AG09319 (cell line): ENCODE measurements around the gene CCDC170.
"Not testable (repeated sequence)": the region's sequence is repeated elsewhere in the genome, so short reads cannot be mapped to it uniquely, and the experiment has no call there.

ENCODE experiments used
- DNase-seq: peaks from one replicate; pipeline ENCODE4 v3.0.0-alpha.2; 2010; ENCODE audit warnings: low read depth; ENCODE audit errors: extremely low read depth
- TF ChIP-seq, protein P1 (sequence below): IDR thresholded peaks from 2 replicates; pipeline ENCODE4 v1.5.1; 2011; ENCODE audit warnings: low read depth, mild to moderate bottlenecking, inconsistent platforms, low read length, moderate library complexity

Gene CCDC170

DNA sequence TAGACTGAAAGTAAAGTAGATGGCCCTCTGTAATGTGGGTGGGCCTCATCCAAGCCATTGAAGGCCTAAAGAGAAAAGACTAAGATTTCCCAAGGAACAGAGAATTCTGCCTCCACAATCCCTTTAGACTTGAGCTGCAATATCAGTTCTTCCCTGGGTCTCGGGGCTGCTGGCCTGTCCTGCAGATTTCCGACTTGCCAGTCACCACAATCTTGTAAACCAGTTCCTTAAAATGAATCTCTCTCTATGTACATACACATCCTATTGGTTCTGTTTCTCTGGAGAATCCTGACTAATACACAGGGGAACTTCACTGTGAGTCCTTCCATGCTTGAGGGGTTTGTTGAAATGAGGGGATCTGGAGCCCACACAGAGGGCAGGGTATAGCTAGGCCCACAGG is 12.9 kb downstream of the CCDC170 start:
- DNase-seq: no peak
- TF ChIP-seq, protein P1, sequence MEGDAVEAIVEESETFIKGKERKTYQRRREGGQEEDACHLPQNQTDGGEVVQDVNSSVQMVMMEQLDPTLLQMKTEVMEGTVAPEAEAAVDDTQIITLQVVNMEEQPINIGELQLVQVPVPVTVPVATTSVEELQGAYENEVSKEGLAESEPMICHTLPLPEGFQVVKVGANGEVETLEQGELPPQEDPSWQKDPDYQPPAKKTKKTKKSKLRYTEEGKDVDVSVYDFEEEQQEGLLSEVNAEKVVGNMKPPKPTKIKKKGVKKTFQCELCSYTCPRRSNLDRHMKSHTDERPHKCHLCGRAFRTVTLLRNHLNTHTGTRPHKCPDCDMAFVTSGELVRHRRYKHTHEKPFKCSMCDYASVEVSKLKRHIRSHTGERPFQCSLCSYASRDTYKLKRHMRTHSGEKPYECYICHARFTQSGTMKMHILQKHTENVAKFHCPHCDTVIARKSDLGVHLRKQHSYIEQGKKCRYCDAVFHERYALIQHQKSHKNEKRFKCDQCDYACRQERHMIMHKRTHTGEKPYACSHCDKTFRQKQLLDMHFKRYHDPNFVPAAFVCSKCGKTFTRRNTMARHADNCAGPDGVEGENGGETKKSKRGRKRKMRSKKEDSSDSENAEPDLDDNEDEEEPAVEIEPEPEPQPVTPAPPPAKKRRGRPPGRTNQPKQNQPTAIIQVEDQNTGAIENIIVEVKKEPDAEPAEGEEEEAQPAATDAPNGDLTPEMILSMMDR: no peak

DNA sequence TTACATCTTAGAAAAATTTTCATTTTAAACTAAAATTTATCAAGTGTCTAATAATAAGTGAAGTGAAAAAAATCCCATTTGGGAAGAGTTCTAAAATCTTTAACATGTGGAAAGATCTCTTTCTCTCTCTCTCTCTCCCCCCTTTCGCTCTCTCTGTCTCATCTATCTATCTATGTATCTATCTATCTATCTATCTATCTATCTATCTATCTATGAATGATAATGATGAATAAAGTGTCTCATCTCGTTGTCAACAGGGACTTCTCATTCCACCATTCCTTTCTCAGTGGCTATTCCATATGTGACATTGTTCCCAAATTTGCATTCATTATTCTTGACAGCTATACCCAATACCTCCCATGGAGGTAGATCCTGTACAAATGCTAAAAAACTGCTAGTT is 15.2 kb downstream of the CCDC170 start:
- TF ChIP-seq, protein P1: no peak
- no peak for DNase-seq

DNA sequence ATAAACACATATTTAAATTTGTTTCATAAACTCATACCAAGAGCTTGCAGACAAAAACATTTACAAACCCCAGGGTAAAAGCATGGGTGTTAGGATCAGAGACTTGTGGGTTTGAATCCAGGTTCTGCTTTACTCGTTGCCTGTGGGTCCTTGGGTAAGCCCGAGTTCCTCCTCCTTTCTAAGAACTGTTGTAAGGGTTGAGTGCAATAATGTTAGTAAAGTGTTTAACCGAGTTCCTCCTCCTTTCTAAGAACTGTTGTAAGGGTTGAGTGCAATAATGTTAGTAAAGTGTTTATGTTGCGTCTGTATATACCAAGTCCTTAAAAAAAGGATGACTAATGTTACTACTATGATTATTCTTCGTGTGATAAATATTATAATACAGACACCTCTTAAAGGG is 18.7 kb downstream of the CCDC170 start:
- DNase-seq: no peak

DNA sequence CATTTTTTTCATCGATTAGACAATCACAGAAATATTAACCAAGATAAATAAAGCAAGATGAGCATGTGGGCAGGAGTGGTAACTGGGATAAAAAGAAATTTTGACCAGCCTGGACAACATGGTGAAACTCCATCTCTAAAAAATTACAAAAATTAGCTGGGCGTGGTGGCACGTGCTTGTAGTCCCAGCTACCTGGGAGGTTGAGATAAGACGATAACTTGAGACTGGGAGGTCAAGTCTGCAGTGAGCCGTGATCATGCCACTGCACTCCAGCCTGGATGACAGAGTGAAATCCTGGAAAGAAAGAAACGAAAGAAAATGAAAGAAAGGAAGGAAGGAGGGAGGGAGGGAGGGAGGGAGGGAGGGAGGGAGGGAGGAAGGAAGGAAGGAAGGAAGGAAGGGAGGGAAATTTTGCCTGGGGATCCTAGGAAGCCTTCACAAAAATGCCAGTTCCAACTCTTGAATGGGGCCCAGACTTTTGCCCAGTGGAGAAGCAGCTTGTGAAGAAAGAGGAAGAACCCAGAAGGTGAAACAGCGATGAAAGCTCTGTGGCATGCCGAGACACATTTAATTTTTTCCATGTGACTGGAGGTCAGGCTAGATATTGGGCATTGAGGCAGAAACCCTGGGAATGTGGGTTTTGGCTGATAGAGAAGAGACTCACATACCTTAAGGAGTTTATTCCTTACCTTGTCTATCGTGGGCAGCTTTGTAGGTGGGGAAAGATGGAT is 20.3 kb downstream of the CCDC170 start:
- TF ChIP-seq, protein P1: no peak
- DNase-seq: no peak

More for the DNA sequence above, 18.7 kb downstream of the CCDC170 start:
- TF ChIP-seq, protein P1: no peak

DNA sequence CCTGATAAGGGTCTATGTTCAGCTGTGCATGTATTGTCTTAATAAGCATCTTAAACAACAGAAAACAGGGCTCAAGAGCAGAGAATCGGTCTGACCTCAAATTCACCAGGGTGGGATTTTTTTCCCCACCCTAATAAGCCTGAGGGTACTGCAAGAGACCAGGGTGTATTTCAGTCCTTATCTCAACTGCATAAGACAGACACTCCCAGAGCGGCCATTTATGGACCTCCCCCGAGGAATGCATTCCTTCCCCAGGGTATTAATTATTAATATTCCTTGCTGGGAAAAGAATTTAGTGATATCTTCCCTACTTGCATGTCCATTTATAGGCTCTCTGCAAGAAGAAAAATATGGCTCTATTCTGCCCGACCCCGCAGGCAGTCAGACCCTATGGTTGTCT is 25.2 kb downstream of the CCDC170 start:
- not testable (repeated sequence) for DNase-seq

DNA sequence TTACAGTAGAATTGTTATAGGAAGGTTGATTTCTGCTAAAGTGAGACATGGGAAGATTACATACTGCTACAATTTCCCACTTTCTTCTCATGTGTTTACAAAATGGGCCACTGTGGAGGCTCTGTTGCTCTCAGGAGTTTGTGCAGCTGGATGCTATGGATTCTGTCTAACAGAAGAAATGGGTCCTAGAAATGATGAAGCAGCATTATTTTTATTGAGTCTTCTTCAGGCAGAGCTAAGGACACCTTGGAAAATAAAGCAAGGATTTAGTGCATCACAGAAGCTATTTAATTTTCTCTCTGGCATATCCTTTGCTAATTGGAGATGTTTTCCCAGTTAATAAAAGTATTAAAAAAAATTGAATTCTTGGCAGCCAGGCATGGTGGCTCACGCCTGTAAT is 29.2 kb downstream of the CCDC170 start:
- TF ChIP-seq, protein P1: no peak
- no peak for DNase-seq

DNA sequence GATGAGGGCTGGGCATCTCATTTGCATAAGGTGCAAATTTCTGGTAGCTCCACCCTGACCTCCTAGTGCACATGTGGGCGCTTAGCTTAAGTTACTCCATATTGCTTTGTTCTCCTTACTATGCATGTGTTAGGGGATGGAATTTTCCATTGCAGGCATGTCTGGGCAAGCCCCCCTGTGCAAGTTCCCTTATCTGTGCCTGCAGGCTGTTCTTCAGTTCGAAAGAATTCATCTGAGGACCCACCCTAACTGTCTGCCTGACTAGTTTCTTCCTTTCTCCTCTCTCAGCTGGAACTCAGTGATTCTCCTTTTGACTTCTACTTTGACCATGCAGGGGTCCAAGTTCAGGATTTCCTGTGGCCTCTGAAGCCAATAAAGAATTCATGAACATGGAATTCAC is 30.2 kb downstream of the CCDC170 start:
- TF ChIP-seq, protein P1: no peak
- DNase-seq: no peak

DNA sequence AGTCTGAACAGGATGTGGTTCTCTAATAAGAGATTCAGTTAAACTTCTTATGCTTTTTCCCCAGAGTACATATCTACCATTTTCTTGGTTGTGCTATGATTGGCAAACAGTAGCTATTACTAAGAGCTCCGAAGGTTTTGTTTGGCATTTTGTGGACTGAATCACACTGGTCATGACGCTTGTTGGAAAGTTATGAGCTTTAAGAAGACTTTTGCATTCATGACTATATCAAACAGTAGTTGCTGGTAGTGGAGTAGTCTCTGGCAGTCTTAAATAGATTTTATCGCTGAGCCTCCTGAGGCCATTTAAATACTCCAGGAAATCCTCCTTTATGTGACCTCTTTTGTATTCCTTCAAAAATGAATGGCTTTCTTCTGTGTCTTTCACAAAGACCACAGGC is 40.8 kb downstream of the CCDC170 start:
- TF ChIP-seq, protein P1: no peak

More for the DNA sequence above, 40.8 kb downstream of the CCDC170 start:
- DNase-seq: no peak
